ENCODE measurements around the gene RAB3IP.

RAB3IP gene

DNA sequence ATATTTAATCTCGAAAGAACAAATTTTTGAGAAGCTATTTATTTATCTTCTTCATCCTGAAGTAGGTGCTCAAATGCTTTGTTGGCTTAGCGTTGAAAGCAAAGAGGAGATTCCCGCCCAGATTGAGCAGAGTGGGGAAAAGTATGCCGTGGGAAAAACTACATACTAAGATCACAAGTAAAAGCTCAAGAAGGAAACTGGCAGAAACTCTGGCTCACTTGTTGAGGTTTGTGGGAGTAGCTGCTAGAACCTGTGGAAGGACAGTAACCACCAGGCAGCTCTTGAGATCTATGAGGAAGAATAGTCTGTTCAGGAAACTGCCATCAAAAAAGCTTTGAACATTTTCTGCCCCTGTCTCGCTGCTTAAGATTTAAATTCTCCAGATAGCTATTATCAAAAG, 90.2 kb downstream of the RAB3IP start:
- no peak for DNase-seq (ENCODE audit: insufficient read length, low spot score)
- TF ChIP-seq POLR2A (IDR thresholded peaks at IDR 0.05; ENCODE audit: low read depth, low read length) (no peak), PAX5 (IDR thresholded peaks at IDR 0.05; ENCODE audit: insufficient read depth, low read length, severe bottlenecking) (no peak), SPI1 (IDR thresholded peaks at IDR 0.05; ENCODE audit: low read depth, low read length) (no peak), POU2F2 (IDR thresholded peaks at IDR 0.05; ENCODE audit: low read depth, low read length) (no peak), POLR2AphosphoS5 (IDR thresholded peaks at IDR 0.05; ENCODE audit: low read depth, low read length) (no peak), TAF1 (IDR thresholded peaks at IDR 0.05; ENCODE audit: low read depth, low read length) (no peak)
- FAIRE-seq = no peak

DNA sequence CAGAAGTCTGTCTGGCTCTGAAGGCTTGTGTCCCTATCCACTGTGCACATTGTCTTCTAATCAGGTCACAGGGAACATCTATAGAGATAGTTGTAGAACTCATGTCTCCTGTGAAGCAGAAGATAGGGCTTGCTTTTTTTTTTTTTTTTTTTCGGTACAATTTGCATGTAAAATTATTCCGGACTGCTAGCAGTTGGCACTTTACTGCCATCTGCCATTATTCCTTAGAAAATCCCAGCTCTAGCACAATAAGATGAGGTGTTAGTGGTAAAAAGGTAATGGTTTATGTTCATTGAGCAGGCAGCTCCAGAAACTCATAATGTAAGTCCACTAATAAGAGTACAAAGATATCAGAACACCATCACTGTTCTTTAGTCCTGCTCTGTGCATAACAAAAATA, 95.0 kb downstream of the RAB3IP start:
- DNase-seq (ENCODE audit: insufficient read length, low spot score) (no peak), FAIRE-seq (no peak)
- TF ChIP-seq TAF1 (IDR thresholded peaks at IDR 0.05; ENCODE audit: low read depth, low read length) = no peak
- no peak for TF ChIP-seq PAX5 (IDR thresholded peaks at IDR 0.05; ENCODE audit: insufficient read depth, low read length, severe bottlenecking)

DNA sequence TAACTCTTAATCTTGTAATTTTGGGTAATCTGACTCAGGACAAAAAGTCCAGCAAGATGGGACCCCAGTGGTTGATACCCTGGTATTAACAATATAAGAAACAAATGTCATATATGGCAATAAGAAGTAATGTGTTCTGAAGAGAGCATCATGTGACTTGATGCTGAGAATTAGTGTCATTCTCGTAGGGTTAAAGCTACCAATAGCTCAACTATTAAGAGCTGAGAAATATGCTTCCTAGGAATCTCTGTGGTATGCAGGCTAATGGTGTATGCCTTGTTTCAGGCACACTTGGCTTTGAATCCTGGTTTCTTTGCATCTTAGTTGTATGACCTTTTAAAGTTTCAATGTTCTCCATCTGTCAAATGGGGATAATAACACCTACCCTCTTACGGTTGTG, 95.5 kb downstream of the RAB3IP start:
- no peak for DNase-seq (ENCODE audit: insufficient read length, low spot score)
- TF ChIP-seq POU2F2 (IDR thresholded peaks at IDR 0.05; ENCODE audit: low read depth, low read length) = no peak
- no peak for TF ChIP-seq POLR2AphosphoS5 (IDR thresholded peaks at IDR 0.05; ENCODE audit: low read depth, low read length)
- TF ChIP-seq SPI1 (IDR thresholded peaks at IDR 0.05; ENCODE audit: low read depth, low read length) = no peak
- TF ChIP-seq TAF1 (IDR thresholded peaks at IDR 0.05; ENCODE audit: low read depth, low read length) = no peak
- no peak for TF ChIP-seq PAX5 (IDR thresholded peaks at IDR 0.05; ENCODE audit: insufficient read depth, low read length, severe bottlenecking)
- no peak for TF ChIP-seq POLR2A (IDR thresholded peaks at IDR 0.05; ENCODE audit: low read depth, low read length)
- no peak for FAIRE-seq

DNA sequence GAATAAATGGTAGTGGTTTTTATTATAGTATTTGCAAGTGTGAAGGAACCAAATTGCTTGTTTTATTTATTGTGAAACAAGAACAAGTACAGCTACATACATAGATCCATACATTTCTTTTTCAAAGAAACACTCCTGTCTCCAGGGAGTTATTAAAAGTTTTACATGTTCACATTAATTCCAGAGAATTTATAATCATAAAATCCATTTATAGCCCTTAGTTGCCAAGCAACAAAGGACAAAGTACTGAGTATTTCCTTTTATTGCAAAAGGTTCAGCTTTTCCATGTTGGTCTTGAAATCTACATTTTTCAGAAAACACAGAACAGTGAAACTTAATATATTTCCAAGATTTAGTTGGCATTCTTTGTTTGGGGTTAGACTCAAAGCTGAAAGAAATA, 95.9 kb downstream of the RAB3IP start:
- no peak for DNase-seq (ENCODE audit: insufficient read length, low spot score)
- FAIRE-seq = no peak
- TF ChIP-seq POU2F2 (IDR thresholded peaks at IDR 0.05; ENCODE audit: low read depth, low read length) (no peak), TAF1 (IDR thresholded peaks at IDR 0.05; ENCODE audit: low read depth, low read length) (no peak), PAX5 (IDR thresholded peaks at IDR 0.05; ENCODE audit: insufficient read depth, low read length, severe bottlenecking) (no peak)

DNA sequence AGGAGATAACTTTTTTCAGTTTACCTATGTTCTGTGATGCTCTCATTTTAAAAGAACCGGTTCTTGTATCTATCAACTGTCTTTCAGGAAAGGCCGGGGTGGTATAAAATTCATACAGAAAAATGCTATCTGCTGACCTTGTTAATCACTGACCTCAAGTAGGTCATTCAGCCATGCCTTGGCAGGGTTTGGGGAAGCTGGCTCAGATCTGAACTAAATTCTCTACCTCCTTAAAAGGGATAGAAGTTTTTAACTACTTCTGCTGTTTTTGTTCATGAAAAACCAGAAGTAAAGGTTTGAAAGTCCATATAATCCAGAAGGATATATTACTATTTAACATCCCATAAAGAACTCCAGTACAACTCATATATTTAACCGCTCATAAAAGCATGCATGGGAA, 96.4 kb downstream of the RAB3IP start:
- TF ChIP-seq POLR2A (IDR thresholded peaks at IDR 0.05; ENCODE audit: low read depth, low read length) (no peak), POLR2AphosphoS5 (IDR thresholded peaks at IDR 0.05; ENCODE audit: low read depth, low read length) (no peak), TAF1 (IDR thresholded peaks at IDR 0.05; ENCODE audit: low read depth, low read length) (no peak), PAX5 (IDR thresholded peaks at IDR 0.05; ENCODE audit: insufficient read depth, low read length, severe bottlenecking) (no peak), POU2F2 (IDR thresholded peaks at IDR 0.05; ENCODE audit: low read depth, low read length) (no peak), SPI1 (IDR thresholded peaks at IDR 0.05; ENCODE audit: low read depth, low read length) (no peak)
- DNase-seq (ENCODE audit: insufficient read length, low spot score) (no peak), FAIRE-seq (no peak)

DNA sequence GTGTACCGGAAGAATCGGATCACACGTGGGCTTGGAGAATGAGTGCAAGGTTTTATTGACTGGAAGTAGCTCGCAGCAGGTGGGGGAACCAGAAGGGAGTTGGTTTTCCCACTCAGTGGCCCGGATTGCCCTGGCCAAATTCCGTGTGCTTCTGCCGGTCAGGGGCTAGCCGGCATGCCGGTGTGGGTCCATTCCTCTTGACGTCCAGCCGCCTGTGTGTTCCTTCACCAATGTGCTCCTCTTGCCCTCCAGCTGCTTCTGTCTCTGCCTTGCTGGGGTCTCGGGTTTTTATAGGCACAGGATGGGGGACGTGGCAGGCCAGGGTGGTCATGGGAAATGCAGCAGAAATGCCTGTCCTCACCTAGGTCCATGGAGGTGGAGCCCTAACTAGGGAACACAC, 97.4 kb downstream of the RAB3IP start:
- TF ChIP-seq SPI1 (IDR thresholded peaks at IDR 0.05; ENCODE audit: low read depth, low read length) = no peak
- no peak for TF ChIP-seq TAF1 (IDR thresholded peaks at IDR 0.05; ENCODE audit: low read depth, low read length)
- no peak for TF ChIP-seq PAX5 (IDR thresholded peaks at IDR 0.05; ENCODE audit: insufficient read depth, low read length, severe bottlenecking)
- no peak for TF ChIP-seq POU2F2 (IDR thresholded peaks at IDR 0.05; ENCODE audit: low read depth, low read length)
- TF ChIP-seq POLR2A (IDR thresholded peaks at IDR 0.05; ENCODE audit: low read depth, low read length) = no peak
- TF ChIP-seq POLR2AphosphoS5 (IDR thresholded peaks at IDR 0.05; ENCODE audit: low read depth, low read length) = no peak
- no peak for DNase-seq (ENCODE audit: insufficient read length, low spot score)
- FAIRE-seq = no peak

DNA sequence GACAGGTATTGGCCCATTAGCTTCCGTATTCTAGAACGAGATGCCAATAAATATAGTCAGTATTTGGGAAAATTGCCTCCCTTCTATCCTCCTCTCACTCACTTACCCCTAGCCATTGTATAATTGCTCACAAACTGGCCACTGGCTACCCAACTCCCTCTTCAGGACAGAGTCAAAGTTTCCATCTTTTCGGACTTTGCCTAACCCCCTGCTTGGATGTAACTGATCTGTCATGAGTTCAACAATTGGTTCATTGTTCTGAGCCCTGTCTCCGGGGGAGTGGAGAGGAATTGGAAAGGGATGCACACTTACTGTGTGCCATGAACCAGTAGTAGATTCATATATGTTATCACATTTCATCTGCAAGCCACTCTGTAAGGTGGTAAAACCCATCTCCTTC, 98.5 kb downstream of the RAB3IP start:
- FAIRE-seq = no peak
- TF ChIP-seq TAF1 (IDR thresholded peaks at IDR 0.05; ENCODE audit: low read depth, low read length) = no peak
- no peak for TF ChIP-seq POU2F2 (IDR thresholded peaks at IDR 0.05; ENCODE audit: low read depth, low read length)
- no peak for TF ChIP-seq SPI1 (IDR thresholded peaks at IDR 0.05; ENCODE audit: low read depth, low read length)
- no peak for TF ChIP-seq POLR2AphosphoS5 (IDR thresholded peaks at IDR 0.05; ENCODE audit: low read depth, low read length)
- TF ChIP-seq POLR2A (IDR thresholded peaks at IDR 0.05; ENCODE audit: low read depth, low read length) = no peak
- DNase-seq (ENCODE audit: insufficient read length, low spot score) = no peak

DNA sequence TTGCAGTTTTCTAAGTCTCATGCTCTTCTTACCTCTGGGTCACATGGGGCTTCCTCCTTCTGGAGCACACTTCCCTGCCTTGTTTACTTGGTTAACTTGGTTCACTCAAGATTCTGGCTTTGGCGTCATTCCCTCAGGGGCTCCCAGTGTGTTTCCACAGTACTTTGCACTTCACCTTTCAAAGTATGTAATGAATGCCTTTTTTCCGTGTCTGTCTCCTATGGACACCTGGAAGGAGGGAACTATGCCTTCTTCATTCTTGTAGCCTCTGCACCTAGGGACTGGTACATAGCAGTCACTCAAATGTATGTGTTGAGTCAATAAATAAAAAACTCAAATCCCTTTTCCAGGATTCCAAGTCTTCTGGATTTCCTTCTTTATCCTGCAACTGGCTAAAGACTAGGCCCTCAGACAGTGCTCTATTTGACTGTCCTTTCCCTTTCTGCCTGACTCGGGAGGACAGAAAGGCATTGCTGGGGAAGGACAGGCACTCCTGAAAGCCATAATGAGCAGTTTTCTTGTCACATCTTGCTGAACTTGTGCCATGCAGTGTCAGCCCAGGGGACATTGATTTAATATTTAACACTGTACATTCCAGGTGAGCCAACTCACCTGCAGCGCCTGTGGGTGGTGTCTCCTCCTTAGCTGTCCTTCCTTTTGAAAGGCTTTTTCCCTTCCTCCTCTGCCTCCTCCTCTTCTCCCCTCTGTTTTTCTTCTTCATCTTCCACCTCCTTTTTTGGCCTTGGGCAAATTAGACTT, 99.2 kb downstream of the RAB3IP start:
- TF ChIP-seq POU2F2 (IDR thresholded peaks at IDR 0.05; ENCODE audit: low read depth, low read length) (no peak), POLR2A (IDR thresholded peaks at IDR 0.05; ENCODE audit: low read depth, low read length) (no peak), TAF1 (IDR thresholded peaks at IDR 0.05; ENCODE audit: low read depth, low read length) (no peak), SPI1 (IDR thresholded peaks at IDR 0.05; ENCODE audit: low read depth, low read length) (no peak), PAX5 (IDR thresholded peaks at IDR 0.05; ENCODE audit: insufficient read depth, low read length, severe bottlenecking) (no peak), POLR2AphosphoS5 (IDR thresholded peaks at IDR 0.05; ENCODE audit: low read depth, low read length) (no peak)
- DNase-seq (ENCODE audit: insufficient read length, low spot score) (no peak), FAIRE-seq (no peak)

DNA sequence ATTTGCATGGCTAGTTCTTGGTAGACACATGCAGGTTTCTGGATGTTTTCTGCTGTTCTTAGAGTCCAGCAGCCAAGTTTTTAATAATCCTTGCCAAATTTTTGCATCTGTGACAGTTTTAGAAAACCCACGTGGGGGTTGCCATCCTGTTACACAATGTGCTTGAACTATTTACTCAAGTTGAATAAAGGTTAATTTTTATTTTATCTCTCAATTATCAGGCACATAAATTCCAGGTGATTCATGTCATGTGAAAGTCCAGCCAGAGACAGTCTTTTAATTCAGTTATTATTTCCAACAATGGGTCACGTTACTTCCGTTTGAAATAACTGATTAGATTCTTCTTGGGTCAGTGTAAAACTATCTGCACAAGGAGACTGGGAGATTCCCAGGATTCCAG, 102.1 kb downstream of the RAB3IP start:
- TF ChIP-seq POLR2AphosphoS5 (IDR thresholded peaks at IDR 0.05; ENCODE audit: low read depth, low read length) (no peak), PAX5 (IDR thresholded peaks at IDR 0.05; ENCODE audit: insufficient read depth, low read length, severe bottlenecking) (no peak), TAF1 (IDR thresholded peaks at IDR 0.05; ENCODE audit: low read depth, low read length) (no peak), POU2F2 (IDR thresholded peaks at IDR 0.05; ENCODE audit: low read depth, low read length) (no peak), POLR2A (IDR thresholded peaks at IDR 0.05; ENCODE audit: low read depth, low read length) (no peak), SPI1 (IDR thresholded peaks at IDR 0.05; ENCODE audit: low read depth, low read length) (no peak)
- DNase-seq (ENCODE audit: insufficient read length, low spot score) (no peak), FAIRE-seq (no peak)

DNA sequence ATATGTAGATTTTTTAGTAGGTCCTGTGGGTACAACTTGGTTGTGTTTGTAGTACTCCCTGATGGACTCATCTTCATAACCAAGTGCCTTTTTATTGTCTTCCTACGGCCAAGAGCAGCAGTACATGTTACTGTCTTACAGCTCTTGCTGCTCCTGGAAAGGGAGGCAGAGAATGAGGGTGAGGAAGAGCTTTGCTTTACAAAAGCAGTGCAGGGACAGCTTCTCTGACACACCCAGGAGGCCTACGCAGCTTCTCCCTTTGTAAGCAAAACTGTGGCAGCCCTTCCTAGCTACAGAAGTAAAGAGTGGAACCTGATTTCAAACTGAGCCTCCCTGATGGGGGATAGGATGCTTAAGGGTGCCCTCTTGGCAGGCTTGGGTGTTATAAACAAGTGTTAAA, 104.9 kb downstream of the RAB3IP start:
- DNase-seq (ENCODE audit: insufficient read length, low spot score) (no peak), FAIRE-seq (no peak)
- TF ChIP-seq POLR2AphosphoS5 (IDR thresholded peaks at IDR 0.05; ENCODE audit: low read depth, low read length) = no peak
- no peak for TF ChIP-seq POU2F2 (IDR thresholded peaks at IDR 0.05; ENCODE audit: low read depth, low read length)
- TF ChIP-seq POLR2A (IDR thresholded peaks at IDR 0.05; ENCODE audit: low read depth, low read length) = no peak
- TF ChIP-seq SPI1 (IDR thresholded peaks at IDR 0.05; ENCODE audit: low read depth, low read length) = no peak
- no peak for TF ChIP-seq TAF1 (IDR thresholded peaks at IDR 0.05; ENCODE audit: low read depth, low read length)

Data from GM12891 (cell line).